Measurements from ENCODE around the gene AMBRA1. TPM values are rescaled to one million over a fixed set of nuclear protein-coding genes. Genes with fewer than 3 reads are reported as not detected.

Gene AMBRA1
- total and polyA plus RNA-seq, 2 donors (not counting 3 experiments of a cell fraction or from before 2014, with no cell fraction given) = 18.4 to 32.4 TPM

DNA sequence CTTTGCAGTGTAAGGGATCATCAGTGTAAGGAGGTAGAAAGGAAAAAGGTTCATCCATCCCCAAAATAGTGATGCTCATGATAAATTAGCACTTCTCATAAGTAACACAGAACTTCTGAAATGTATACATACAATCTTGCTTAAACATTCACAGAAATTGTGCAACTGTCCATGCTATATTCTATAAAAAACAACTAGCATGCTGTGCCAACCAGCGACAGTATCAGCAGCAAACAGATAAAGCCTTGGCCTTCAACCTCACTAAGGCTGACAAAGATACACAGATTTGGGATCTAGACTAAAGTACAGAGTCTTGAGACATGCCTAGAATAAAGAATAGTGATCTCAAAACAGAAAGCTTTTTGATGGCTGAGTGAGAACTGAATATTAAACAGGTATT is 128.1 kb downstream of the AMBRA1 start:
- H4K20me1 ChIP-seq (replicated peaks; ENCODE audit: control insufficient read depth, extremely low read depth, insufficient read depth, low read length) = no peaks in the 10 kb centered on the region
- TF ChIP-seq EZH2 (IDR thresholded peaks at IDR 0.05; ENCODE audit: borderline replicate concordance, low read depth, low read length, severe bottlenecking) (no peak), FOS (IDR thresholded peaks at IDR 0.05; ENCODE audit: borderline replicate concordance, insufficient read depth, low read length) (no peak), GATA2 (IDR thresholded peaks at IDR 0.05; ENCODE audit: insufficient read depth, insufficient read length, low read depth, low read length) (no peak), POLR2A (IDR thresholded peaks at IDR 0.05; ENCODE audit: low read depth, low read length) (no peak), POLR2AphosphoS5 (IDR thresholded peaks at IDR 0.05; ENCODE audit: insufficient read depth, low read depth, low read length) (no peak), MYC (IDR thresholded peaks at IDR 0.05; ENCODE audit: low read depth, low read length) (no peak), JUN (IDR thresholded peaks at IDR 0.05; ENCODE audit: borderline replicate concordance, insufficient read depth, insufficient read length, low read depth) (no peak)
- TF ChIP-seq, protein P1, sequence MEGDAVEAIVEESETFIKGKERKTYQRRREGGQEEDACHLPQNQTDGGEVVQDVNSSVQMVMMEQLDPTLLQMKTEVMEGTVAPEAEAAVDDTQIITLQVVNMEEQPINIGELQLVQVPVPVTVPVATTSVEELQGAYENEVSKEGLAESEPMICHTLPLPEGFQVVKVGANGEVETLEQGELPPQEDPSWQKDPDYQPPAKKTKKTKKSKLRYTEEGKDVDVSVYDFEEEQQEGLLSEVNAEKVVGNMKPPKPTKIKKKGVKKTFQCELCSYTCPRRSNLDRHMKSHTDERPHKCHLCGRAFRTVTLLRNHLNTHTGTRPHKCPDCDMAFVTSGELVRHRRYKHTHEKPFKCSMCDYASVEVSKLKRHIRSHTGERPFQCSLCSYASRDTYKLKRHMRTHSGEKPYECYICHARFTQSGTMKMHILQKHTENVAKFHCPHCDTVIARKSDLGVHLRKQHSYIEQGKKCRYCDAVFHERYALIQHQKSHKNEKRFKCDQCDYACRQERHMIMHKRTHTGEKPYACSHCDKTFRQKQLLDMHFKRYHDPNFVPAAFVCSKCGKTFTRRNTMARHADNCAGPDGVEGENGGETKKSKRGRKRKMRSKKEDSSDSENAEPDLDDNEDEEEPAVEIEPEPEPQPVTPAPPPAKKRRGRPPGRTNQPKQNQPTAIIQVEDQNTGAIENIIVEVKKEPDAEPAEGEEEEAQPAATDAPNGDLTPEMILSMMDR (IDR thresholded peaks at IDR 0.05; ENCODE audit: extremely low read depth in 1 of 2, insufficient read depth in 1 of 2, low read depth in 1 of 2, low read length in 2 of 2) = no peak
- TF ChIP-seq, protein P2, sequence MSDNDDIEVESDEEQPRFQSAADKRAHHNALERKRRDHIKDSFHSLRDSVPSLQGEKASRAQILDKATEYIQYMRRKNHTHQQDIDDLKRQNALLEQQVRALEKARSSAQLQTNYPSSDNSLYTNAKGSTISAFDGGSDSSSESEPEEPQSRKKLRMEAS (IDR thresholded peaks at IDR 0.05; ENCODE audit: insufficient read depth, insufficient read length) = no peak
- no peak for FAIRE-seq
- peaks cover 8% of the 10 kb centered on the region for H3K4me1 ChIP-seq (ENCODE audit: control insufficient read depth, extremely low read depth, insufficient read depth, low read length)
- no peak overlapping the region for H3K27ac ChIP-seq (ENCODE audit: insufficient read depth, low read depth, low read length)
- BruUV-seq (replicated peaks) = no TSS peak
- no peak overlapping the region for H2AFZ ChIP-seq (ENCODE audit: low read depth, low read length)
- intact Hi-C loops (cut with micrococcal nuclease) = no loop called here
- H3K4me3 ChIP-seq (replicated peaks in 1 of 3; ENCODE audit: insufficient read depth in 1 of 3, low read depth in 1 of 3, low read length in 3 of 3) = no peak overlapping the region
- dilution Hi-C loops (cut with MboI; ENCODE audit: extremely low pct_ligation_motif_present, low sequenced_read_pairs) = no loop called here
- no peak for DNase-seq (ENCODE audit: low read depth, low spot score)
- H3K9ac ChIP-seq (replicated peaks; ENCODE audit: extremely low read depth, insufficient read depth, low read length) = no peak overlapping the region
- no peaks in the 10 kb centered on the region for H3K79me2 ChIP-seq (ENCODE audit: control insufficient read depth, insufficient read depth, low read length)
- ChIA-PET POLR2A (no interaction called here), CTCF (interaction anchor here (1.5 kb wide), 1 partner anchor 16 kb away, joined by 3 read pairs; no protein-coding TSS in a partner anchor)
- H3K9me1 ChIP-seq (replicated peaks; ENCODE audit: control insufficient read depth, extremely low read depth, insufficient read depth, low read length) = no peaks in the 10 kb centered on the region
- no peaks in the 10 kb centered on the region for H3K9me3 ChIP-seq (replicated peaks; ENCODE audit: control insufficient read depth, insufficient read depth, low read length)
- H3K4me2 ChIP-seq (ENCODE audit: insufficient read depth, low read length) = no peak overlapping the region
- H3K36me3 ChIP-seq (ENCODE audit: control insufficient read depth in 2 of 2, extremely low read depth in 1 of 2, insufficient read depth in 2 of 2, low read length in 2 of 2) = no peaks in the 10 kb centered on the region
- H3K27me3 ChIP-seq (ENCODE audit: control insufficient read depth in 2 of 2, insufficient read depth in 2 of 2, low read length in 2 of 2) = no peaks in the 10 kb centered on the region
